ENCODE measurements around the gene HSPBAP1.
A peak's percentile ranks its signal among the peaks of the same experiment; 100 is the strongest.
"Not testable (repeated sequence)": the region's sequence is repeated elsewhere in the genome, so short reads cannot be mapped to it uniquely, and the experiment has no call there.

HSPBAP1 gene

DNA sequence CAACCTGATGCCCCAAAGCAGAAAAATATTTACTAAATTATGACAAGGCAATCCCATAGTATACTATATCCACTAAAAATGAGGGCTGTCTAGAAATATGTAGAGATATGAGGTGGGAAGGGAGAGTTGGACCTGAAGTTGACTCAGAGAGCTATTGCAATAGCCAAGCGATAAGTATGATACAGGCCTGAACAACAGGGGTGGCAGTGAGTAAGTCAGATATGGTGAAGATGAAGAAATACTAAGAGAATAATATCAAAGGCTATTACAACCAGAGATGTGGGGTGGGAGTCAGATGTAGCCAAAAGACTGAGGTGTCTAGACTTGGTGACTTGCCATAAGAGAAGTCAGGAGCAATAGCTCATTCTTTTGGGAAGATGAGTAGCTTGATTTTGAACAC, 9.2 kb downstream of the HSPBAP1 start:
- DNase-seq: no peak

DNA sequence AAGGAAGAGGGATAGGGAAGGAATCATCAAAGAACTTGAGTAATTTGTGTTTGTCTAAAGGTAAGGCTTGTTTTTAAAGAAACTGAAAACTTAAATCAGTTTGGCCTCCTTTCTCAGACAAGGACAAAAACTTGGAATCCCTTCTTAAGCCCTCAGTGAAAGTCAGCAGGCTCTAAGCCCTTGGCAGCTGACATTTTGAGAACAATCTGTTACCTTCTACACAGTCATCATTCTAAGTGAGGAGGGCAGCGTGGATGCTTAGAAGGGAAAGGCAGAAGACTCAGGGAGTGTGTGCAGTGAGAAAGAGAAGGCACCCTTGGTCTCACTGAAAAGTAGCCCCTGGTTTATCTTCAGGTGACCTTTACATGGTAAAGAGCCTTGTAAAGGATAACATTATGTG, 10.8 kb downstream of the HSPBAP1 start:
- DNase-seq: no peak

DNA sequence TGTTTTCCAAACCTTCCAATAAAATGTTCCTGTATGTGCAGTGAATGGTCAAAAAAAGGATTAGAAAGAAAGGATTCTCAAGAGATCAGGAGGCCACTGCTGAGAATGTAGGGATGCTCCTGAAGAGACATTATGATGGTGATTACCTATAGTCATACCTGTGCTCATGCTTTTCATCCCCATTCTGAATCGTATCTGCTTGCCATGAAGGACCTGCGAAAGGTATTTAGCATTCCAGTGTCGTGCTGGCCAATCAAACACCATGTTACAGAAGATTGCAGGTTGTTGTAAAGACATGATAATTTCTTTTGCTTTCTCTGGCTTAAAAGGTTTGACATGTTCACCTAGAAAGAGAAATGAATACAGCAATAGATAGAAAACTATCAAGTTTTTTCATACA, 16.1 kb downstream of the HSPBAP1 start:
- no peak for DNase-seq

DNA sequence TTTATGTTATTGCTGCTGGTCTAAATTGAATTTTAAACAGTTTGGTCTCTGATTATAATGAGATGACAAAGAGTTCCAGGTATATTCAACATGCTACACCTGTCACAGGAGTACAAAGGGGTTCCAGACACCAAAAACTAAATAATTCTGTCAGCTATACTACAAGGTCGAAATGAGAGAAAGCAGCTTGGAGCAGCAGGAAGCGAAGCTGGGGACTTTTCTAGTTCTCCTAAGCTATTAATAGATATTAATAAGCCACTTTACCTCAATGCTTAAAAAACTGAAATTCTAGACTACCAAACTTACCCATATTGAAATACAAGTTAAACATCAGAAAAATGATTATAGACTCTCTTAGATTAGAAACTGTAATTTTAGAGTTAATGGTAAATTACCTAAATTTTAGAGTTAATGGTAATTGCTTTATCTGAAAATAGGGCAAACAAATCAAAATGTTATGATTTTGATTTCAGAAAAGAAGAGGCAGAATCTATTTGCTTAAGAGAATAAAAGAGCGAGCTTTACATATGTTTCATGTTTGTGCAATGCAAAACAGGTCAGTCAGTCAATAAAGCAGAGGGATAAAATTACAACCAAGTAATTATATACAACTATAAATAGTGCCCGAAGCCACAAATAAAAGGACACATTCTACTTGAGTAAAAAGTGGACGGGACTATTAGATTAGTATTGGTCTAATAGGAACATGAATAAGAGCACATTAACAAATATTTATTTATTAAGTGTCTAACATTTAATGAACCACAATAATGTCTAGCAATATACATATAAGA, 16.8 kb downstream of the HSPBAP1 start:
- DNase-seq: no peak

DNA sequence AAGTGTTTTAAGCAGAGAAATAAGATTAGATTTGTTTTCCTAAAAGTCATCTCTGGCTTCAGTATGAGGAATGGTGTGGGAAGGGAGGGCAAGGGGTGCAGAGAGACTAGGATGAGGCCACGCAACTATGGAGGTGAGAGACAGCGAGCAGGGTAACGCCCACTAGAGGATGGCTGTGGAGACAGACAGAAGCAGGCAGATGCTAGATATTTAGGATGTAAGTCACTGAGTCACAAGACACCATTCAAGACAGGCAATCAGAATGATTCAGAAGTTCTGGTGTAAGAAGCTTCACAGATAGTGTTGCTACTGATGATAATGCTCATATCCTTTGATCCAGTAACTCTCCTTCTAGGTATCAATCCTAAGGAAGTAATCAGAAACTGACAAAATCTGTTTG, 19.1 kb downstream of the HSPBAP1 start:
- DNase-seq: no peak

DNA sequence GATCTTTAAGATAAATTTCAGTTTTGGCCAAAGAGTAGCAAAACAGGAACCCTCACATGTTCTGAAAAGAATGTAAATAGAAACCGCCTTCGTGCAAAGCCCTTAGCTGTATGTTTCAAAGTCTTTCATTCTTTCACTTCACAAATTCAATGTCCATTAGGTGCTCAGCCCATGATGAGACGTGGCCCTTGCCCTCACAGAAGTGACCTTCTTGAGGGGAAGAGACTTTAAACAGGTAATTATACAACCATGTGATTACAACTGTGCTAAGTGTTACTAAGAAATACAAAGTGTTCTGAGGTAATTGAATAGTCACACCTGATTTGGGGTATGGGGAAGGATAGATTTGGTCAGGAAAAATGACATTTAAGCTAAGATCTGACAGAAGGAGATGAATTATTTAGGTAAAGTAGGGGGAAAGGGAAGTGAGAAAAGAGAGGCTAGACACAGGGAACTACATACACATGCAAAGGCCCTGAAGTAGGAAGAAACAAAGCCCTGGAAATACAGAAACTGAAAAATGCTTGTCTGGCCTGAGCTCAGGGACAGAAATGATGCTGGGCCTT, 19.6 kb downstream of the HSPBAP1 start:
- no peak for DNase-seq

DNA sequence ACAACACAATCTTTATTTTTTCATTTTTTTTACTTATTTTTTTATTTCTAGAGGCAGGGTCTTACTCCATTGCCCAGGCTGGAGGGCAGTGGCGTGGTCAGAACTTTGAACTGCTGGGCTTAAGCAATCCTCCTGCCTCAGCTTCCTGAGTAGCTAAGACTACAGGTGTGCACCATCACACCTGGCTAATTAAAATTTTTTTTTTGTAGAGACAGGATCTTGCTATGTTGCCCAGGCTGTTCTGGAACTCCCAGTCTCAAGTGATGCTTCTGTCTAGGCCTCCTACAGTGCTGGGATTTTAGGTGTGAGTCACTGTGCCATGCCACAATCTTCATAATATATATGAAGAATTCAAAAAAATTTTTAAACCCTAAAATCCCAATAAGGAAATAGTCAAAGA, 20.8 kb downstream of the HSPBAP1 start:
- no peak for DNase-seq

DNA sequence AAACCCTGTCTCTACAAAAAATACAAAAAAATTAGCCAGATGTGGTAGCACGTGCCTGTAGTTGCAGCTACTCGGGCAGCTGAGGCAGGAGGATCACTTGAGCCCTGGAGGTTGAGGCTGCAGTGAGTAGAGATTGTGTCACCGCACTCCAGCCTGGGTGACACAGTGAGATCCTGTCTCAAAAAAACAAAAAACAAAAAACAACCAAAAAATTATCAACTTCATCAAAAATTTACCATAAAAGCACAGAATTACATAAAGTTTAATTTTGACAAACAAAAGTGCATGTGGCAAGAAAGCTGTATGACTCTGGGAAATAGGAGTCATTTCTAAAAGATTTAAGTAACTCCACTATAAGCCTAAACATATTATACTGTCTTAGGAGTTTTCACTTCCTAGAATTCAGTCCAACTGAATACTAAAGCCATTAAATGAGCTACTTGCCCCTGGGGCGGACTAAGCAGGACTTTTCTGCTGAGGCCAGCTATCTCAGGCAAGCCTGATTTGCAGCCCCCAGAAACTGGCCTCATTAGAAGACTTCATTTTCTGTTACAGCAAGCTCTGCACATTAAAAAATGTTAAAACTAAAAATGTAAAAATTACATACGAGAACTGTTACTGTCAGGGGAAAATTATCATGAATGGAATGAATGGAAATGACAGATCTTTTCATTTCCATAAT, 23.0 kb downstream of the HSPBAP1 start:
- DNase-seq: no peak

DNA sequence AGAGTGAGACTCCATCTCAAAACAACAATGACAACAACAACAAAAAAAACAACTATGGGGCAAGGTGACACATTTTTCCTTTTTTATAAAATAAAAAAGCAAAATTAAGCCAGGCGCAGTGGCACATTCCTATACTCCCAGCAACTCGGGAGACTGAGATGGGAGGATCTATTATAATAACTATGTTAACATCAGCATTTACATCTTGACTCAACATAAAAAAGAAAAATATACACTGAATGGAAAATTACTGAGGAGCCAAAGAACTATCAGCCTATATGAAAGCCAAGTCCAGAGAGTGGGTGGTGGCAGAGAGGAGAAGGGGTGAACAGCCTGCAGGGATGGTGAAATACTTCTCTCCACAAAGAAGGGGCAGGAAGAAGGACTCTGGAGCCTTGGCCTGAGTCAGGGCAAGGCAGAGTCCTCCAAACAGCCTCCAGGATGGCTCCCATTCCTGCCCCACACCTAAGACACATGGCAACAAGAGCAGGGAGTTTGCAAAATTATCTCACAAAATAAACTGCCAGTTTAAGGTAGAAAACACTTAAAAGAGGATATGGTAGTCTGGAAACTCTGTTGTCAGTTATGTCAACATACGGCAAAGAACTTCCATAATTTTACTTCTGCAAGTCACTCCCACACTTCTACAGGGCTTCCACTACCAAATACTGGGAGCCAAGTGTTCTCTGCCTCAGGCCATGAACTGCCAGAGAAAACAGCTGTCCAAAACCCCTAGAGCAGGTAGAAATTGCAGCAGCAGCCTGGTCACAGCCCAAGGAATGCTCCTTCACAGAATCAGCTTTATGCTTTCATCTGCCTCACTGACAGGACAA, 25.9 kb downstream of the HSPBAP1 start:
- DNase-seq: no peak

DNA sequence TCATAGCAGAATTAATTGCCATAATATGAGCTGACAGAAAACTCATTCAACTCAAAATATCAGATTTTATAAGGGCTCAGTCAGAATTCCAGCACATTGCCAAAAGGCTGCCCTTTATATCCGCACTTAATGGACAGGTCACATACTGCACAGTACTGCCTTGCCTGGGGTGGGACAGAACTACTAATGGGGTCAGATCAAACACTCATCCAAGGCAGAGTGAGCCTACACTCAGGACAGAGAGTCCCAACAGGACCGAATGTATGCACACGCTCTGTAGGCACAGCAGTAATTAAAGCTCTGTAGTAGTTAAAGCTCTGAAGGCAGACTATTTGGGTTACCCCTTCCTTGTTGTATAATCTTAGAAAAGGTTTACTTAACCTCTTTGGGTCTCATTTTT, 27.2 kb downstream of the HSPBAP1 start:
- no peak for DNase-seq

DNA sequence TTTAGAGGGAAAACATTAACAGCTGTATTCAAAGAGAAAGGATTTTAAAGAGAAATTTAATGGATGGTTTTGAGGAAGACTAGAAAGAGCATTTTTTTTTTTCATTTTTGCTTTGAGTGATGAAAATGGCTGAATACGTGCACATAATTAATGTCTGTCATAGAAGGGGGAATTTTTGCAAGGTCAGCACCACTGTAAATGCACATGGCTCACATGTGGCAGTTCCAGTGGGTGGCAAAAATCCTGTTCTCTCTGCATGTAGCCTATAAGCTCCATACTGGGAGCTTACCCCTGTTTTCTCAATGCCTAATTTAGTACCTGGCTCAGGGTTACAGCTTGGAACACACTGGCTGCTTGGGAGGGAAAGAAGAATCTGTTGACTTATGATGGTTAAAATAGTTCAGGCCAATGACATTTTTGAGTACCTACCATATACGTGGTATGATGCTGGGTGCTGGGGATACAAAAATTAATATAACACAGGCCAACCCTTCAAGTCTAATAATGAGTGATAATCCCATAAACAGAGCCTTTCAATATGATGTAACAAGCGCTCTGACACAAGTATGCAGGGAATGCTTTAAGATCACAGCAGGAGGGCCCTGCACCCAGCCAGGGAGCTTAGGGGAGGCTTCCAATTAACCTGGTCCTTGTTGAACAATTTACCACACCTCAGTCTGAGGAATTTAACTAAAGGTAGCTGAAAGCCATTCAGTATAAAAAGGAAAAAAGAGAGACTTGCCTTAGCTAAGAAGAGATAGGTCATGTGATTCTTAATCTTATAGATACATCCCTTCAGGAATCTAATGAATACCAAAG, 33.0 kb downstream of the HSPBAP1 start:
- DNase-seq: no peak

DNA sequence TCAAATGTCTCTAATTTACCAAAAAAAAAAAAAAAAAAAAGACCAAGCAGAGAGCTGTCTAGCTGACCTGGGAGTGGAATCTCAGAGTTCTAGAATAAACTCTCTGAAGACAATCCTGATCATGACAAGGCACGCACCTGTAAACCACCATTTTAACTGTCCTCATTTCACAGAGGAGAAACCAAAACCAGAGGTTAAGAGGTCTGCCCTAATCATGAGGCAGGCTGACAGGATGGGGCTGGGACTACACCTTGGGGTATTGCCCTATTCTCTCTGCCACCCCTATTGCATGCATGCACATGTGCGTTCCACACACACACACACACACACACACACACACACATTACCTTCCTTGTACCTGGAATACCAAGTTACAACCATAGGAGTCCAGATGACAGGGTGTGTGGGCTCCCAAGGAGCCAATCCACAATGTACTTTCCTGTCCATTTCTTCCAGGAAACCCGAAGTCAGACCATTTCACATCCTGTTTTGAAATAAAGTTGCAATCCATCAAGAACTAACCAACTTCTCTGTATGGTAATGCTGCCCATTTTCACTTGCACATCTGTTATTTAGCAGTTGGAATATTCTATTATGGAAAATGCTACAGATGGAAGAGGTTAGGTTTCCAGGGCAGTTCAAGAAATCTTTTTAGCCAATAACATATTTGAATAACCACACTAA, 34.6 kb downstream of the HSPBAP1 start:
- DNase-seq: no peak

DNA sequence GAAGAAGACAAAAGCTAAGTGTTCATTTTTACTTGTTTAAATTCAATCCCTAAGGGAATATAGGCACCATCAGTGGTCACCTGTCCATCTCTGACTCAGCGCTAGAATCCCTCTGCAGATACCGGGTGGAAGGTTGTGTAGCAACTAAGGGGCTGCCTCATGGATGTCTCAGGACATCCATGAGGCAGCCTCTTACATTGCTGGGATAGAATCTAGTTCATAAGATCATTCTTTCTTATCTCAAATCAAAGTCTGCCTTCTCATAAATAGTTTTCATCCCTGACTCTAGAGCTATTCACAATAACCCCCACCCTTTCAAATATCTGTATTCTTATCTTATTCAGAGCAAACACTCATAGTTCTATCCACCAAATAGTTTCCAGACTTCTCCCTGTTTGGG, 38.1 kb downstream of the HSPBAP1 start:
- no peak for DNase-seq

DNA sequence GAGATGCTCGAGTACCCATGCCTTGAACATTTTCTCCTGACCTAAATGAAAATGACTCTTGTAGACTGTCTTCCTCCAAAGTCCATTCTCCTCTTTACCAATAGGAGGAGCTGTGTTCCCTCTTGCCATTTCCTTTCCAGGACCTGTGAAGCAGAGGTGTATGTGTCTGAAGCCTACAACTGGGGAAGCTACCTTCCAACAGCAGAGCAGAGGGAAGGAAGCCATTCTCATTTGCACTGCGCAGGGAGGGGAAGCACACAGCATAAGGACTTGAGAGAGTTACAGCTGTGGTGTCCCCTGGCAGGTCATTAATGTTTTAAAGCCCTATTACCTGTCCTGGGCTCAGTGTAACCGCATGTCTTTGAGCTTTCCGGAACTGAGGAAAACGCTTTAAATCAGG, 38.7 kb downstream of the HSPBAP1 start:
- DNase-seq: peak; percentile 15

DNA sequence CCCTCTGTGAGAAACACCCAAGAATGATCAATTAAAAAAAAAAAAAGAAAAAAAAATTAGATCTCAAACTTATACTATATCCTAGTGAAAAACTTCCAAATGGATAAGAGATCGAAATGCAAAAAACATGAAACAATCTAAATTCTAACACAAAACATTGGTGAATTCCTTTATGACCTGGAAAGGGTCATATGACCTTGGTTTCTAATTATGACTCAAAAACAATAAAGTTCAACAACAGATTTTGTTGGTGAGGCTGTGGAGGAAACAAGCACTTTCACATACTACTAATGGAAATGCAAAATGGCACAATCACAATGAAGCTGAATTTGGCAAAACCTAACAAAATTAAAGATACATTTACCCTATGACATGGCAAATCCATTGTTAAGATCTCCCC, 45.3 kb downstream of the HSPBAP1 start:
- DNase-seq: no peak

DNA sequence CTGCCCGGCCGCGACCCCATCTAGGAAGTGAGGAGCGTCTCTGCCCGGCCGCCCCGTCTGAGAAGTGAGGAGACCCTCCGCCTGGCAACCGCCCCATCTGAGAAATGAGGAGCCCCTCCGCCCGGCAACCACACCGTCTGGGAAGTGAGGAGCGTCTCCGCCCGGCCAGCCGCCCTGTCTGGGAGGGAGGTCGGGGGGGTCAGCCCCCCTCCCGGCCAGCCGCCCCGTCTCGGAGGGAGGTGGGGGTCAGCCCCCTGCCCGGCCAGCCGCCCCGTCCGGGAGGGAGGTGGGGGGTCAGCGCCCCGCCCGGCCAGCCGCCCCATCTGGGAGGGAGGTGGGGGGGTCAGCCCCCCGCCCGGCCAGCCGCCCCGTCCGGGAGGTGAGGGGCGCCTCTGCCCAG, 46.3 kb downstream of the HSPBAP1 start:
- DNase-seq: not testable (repeated sequence)

DNA sequence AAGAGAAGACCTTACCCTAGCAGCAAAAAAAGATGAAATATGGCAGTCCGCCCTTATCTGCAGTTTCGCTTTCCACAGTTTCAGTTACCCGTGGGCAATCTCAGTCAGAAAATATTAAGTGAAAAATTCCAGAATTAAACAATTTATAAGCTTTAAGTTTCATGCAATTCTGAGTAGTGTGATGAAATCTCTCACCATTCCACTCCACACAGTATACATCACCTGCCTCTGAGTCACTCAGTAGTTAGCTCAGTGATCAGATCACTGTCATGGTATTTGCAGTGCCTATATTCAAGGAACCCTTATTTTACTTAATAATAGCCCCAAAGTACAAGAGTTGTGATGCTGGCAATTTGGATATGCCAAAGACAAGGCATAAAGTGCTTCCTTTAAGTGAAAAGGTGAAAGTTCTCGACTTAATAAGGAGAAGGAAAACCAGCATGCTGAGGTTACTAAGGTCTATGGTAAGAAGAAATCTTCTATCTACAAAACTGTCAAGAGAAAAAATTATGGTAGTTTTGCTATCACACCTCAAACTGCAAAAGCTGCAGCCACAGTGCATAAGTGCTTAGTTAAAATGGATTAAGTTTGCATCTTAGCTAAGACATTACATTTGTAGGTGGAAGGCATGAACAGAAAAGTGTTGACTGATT, 48.1 kb downstream of the HSPBAP1 start:
- no peak for DNase-seq

DNA sequence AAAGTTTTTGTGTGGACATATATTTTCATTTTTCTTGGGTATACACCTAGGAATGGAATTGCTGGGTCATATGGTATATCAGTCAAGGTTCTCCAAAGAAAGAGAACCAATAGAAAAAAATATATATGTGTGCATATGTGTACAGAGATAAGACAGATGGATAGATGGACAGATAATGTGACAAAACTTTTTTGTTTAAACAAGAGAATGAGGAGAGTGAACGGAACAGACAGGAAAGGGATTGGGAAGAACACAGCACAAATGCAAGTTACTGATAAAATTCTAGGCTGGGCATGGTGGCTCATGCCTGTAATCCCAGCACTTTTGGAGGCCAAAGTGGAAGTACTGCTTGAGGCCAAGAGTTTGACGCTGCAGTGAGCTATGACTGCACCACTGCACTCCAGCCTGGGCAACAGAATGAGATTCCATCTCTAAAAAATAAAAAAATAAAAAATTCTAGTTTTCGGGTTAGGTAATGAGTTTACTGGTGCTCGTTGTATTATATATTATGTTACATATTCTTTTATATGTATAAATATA, 50.0 kb downstream of the HSPBAP1 start:
- no peak for DNase-seq

DNA sequence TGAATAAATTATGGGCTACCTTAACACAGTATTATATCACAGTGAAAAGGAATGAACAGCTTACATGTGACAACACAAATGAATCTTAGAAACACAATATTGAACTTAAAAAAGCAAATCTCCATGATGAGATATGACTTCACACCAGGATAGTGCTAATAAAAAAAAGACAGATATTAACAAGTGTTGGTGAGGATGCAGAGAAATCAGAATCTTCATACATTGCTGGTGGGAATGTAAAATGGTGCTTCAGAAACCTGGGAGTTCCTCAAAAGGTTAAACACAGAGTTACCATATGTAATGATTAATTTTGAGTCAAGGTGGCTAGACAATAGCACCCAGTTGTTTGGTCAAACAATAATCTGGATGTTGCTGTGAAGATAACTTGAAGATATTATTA, 51.4 kb downstream of the HSPBAP1 start:
- DNase-seq: no peak

DNA sequence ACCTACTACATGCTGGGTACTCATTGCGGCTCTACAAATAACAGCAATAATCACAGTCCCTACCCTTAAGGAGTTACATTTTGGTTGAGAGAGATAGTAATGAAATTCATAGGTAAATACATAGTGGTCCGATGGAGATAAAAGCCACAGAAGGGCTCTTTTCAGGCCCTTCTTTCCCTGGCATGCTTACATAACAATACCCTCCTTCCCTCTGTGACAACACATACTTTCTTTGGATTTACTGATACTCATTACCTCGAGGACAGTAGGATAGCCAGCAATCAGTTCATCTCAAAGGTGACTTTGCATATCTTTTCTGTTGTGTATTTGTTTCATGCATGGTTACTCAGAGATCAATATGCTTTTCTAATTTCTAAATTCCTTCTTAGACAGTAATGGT, 54.5 kb downstream of the HSPBAP1 start:
- DNase-seq: no peak
